DOHH2 (cell line): ENCODE results near the gene SAMHD1.

Experiments used
- H3F3A ChIP-seq: fragments of 200-600 bp; sonication (generic), shearing (Covaris generic); 2 replicates; pipeline ENCODE4 v1.6.0; 2016; ENCODE audit warnings: antibody characterized with exemption, mild to moderate bottlenecking; ENCODE audit not compliant: control insufficient read depth, insufficient read depth
- H3K27ac ChIP-seq: fragments of 200-600 bp; sonication (generic); 2 replicates; pipeline ENCODE4 v1.5.1; 2014; ENCODE audit warnings: low read depth, mild to moderate bottlenecking, low read length, moderate library complexity
- H3K27me3 ChIP-seq: fragments of 200-600 bp; sonication (generic); 2 replicates; pipeline ENCODE4 v1.6.1; 2014; ENCODE audit warnings: mild to moderate bottlenecking, low read length, mixed read lengths; ENCODE audit not compliant: control insufficient read depth
- H3K36me3 ChIP-seq: fragments of 200-600 bp; sonication (generic); 2 replicates; pipeline ENCODE4 v1.6.1; 2014; ENCODE audit warnings: mild to moderate bottlenecking, low read length, moderate library complexity, mixed read lengths; ENCODE audit not compliant: control insufficient read depth
- H3K4me1 ChIP-seq: fragments of 200-600 bp; sonication (generic); 2 replicates; pipeline ENCODE4 v1.6.1; 2014; ENCODE audit warnings: mild to moderate bottlenecking, low read length, mixed read lengths; ENCODE audit not compliant: control insufficient read depth
- H3K4me2 ChIP-seq: fragments of 200-600 bp; sonication (generic); 2 replicates; pipeline ENCODE4 v1.6.0; 2014; ENCODE audit warnings: mild to moderate bottlenecking, low read length, moderate library complexity
- H3K4me3 ChIP-seq: fragments of 200-600 bp; sonication (generic); 2 replicates; pipeline ENCODE4 v1.5.1; 2014; ENCODE audit warnings: mild to moderate bottlenecking, low read length, mixed read lengths
- H3K79me2 ChIP-seq: fragments of 200-600 bp; sonication (generic); 2 replicates; pipeline ENCODE4 v1.6.1; 2014; ENCODE audit warnings: mild to moderate bottlenecking, low read length, mixed read lengths; ENCODE audit not compliant: control insufficient read depth
- H3K9me2 ChIP-seq: fragments of 200-600 bp; sonication (generic); replicated peaks from 2 replicates; pipeline ENCODE4 v1.6.1; 2014; ENCODE audit warnings: mild to moderate bottlenecking, low read length, mixed read lengths; ENCODE audit not compliant: control insufficient read depth
- H3K9me3 ChIP-seq: fragments of 200-600 bp; sonication (generic); 2 replicates; pipeline ENCODE4 v1.6.1; 2014; ENCODE audit warnings: antibody characterized with exemption, low read length, mixed read lengths; ENCODE audit not compliant: control insufficient read depth, insufficient read depth
- H4K20me1 ChIP-seq: fragments of 200-600 bp; sonication (generic); 2 replicates; pipeline ENCODE4 v1.6.0; 2014; ENCODE audit warnings: low read depth, mild to moderate bottlenecking, antibody characterized with exemption, low read length, moderate library complexity; ENCODE audit not compliant: control insufficient read depth, insufficient read depth
- EZH2phosphoT487 ChIP-seq: fragments of 200-600 bp; sonication (generic); IDR thresholded peaks from 2 replicates; pipeline ENCODE4 v1.6.1; 2017; ENCODE audit warnings: borderline replicate concordance, mild to moderate bottlenecking, antibody characterized with exemption, low read length, moderate library complexity, mixed read lengths
- TF ChIP-seq, protein P1 (sequence below): fragments of 200-600 bp; sonication (generic); IDR thresholded peaks from one replicate; pipeline ENCODE4 v1.5.1; 2014; ENCODE audit warnings: antibody characterized with exemption, mild to moderate bottlenecking, low read depth, low read length; ENCODE audit not compliant: poor library complexity, severe bottlenecking

The SAMHD1 gene

DNA sequence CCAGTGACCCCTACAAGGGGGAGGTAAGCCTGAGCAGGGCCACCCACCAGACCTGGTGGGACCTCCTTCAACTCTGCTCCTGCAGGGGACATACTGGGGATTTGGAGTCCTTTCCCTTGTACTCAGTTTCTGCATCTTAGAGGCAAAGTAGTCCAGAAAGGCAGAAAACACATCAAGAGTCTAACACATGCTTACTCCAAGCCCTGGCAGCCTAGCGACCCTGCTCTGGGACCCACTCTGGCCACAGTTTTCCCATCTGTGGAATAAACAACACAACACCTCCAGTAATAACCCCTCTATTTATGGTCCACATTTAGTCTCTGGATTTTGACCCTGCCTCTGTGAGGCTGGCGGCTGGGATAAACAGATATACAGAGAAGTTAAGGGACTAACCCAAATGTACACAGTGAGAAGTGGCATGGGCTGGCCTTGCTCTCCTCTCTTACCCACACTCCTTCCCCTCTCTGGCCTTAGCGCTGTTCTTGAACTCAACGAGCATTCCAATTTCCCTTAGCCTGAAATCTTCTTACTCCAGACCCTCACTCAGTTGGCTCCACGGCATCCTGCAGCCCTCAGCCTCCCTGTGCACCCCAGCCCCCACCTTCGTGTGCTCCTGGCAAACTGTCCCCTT, 91.7 kb downstream of the SAMHD1 start:
- no peaks in the 10 kb centered on the region for H3K36me3 ChIP-seq
- H3K79me2 ChIP-seq: peaks cover 9% of the 10 kb centered on the region
- peaks cover 3% of the 10 kb centered on the region; the same call in 1 of the 2 replicates for H3K27me3 ChIP-seq
- H3F3A ChIP-seq: no peaks in the 10 kb centered on the region
- H3K9me2 ChIP-seq: no peaks in the 10 kb centered on the region
- H3K9me3 ChIP-seq: no peaks in the 10 kb centered on the region
- no peak overlapping the region for H3K4me3 ChIP-seq
- H4K20me1 ChIP-seq: no peaks in the 10 kb centered on the region
- H3K4me1 ChIP-seq: peaks cover 29% of the 10 kb centered on the region
- no peak overlapping the region for H3K4me2 ChIP-seq
- H3K27ac ChIP-seq: no peak overlapping the region
- TF ChIP-seq EZH2phosphoT487: no peak
- TF ChIP-seq, protein P1, sequence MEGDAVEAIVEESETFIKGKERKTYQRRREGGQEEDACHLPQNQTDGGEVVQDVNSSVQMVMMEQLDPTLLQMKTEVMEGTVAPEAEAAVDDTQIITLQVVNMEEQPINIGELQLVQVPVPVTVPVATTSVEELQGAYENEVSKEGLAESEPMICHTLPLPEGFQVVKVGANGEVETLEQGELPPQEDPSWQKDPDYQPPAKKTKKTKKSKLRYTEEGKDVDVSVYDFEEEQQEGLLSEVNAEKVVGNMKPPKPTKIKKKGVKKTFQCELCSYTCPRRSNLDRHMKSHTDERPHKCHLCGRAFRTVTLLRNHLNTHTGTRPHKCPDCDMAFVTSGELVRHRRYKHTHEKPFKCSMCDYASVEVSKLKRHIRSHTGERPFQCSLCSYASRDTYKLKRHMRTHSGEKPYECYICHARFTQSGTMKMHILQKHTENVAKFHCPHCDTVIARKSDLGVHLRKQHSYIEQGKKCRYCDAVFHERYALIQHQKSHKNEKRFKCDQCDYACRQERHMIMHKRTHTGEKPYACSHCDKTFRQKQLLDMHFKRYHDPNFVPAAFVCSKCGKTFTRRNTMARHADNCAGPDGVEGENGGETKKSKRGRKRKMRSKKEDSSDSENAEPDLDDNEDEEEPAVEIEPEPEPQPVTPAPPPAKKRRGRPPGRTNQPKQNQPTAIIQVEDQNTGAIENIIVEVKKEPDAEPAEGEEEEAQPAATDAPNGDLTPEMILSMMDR: no peak

DNA sequence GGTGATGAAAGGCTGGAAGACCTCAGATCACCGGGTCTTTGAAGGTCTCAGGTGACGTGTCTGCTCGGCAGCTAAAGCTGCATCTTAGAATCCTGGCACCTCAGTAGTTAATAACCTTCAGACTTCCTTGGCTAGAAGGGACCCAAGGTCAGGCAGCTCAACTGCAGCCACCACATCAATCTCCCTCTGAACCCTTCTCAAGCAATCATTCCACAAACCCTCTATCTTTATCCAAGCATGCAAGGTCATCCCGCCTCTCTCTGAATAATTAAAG, 92.3 kb downstream of the SAMHD1 start:
- Histone ChIP-seq H3K4me2 (no peak overlapping the region), H3K9me3 (no peaks in the 10 kb centered on the region), H3K79me2 (peaks cover 9% of the 10 kb centered on the region), H3K27me3 (no peaks in the 10 kb centered on the region), H3K4me3 (no peak overlapping the region), H3F3A (no peaks in the 10 kb centered on the region), H3K36me3 (no peaks in the 10 kb centered on the region), H4K20me1 (no peaks in the 10 kb centered on the region), H3K4me1 (peaks cover 23% of the 10 kb centered on the region), H3K27ac (no peak overlapping the region), H3K9me2 (no peaks in the 10 kb centered on the region)
- TF ChIP-seq, protein P1: no peak
- TF ChIP-seq EZH2phosphoT487: no peak

DNA sequence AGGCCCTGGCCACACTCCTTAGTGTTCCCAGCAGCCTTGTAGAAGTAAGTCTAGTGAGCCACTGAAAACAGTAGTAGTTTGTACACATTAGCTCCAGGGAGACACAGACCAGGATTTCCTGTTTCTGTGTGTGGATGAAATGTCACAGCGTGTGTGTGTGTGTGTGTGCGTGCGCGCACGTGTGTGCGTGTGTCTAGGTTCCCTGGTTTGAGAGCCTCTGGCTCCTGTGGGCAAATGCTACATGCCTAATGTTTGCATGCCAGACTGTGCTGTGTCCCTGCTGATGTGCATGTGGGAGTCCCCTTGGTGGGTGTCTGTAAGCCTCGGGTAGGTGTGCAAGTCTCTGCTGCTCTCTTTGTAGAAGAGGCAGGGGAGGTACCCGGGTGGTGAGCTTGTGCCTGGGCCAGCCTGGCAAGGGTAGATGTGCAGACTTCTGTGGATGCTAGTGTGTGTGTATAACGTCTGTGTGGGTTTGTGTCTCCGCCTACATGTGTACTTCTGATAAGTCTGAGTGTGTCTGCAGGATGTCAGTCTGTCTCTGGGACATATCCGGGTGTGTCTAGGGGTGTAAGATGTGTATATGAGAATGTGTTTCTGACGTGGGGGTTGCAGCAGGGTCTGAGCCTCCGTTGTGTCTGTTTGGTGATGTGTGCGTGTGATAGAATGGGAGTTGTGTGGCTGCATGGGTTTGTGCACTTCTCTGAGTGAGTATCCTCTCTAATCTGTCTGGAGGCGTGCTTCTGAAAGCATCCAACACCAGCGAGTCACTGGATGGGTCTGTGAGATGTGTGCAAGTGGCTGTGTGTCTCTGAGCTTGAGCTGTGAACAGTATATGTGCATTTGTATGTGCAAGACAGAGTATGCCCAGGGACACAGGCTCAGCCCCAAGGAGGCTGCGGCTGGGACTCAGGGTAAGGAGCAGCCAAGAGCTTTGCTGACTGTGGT, 94.5 kb downstream of the SAMHD1 start:
- no peaks in the 10 kb centered on the region for H3F3A ChIP-seq
- no peak overlapping the region for H3K4me3 ChIP-seq
- H3K27me3 ChIP-seq: no peaks in the 10 kb centered on the region
- no peaks in the 10 kb centered on the region for H3K9me2 ChIP-seq
- TF ChIP-seq, protein P1: no peak
- TF ChIP-seq EZH2phosphoT487: no peak
- no peaks in the 10 kb centered on the region for H3K36me3 ChIP-seq
- no peak overlapping the region for H3K4me2 ChIP-seq
- no peaks in the 10 kb centered on the region for H4K20me1 ChIP-seq
- H3K79me2 ChIP-seq: peaks cover 15% of the 10 kb centered on the region
- H3K9me3 ChIP-seq: no peaks in the 10 kb centered on the region
- H3K4me1 ChIP-seq: peaks cover 35% of the 10 kb centered on the region
- no peak overlapping the region for H3K27ac ChIP-seq
